Upper lobe of right lung (tissue), 1 donor: ENCODE data around the gene HMGCLL1. TPM values are rescaled to one million over a fixed set of nuclear protein-coding genes. Genes with fewer than 3 reads are reported as not detected.

Experiments used
- ATAC-seq: fragments of 200-7000 bp; cut with Tn5 transposase; one replicate; pipeline ENCODE4 v1.9.1; 2020; ENCODE audit warnings: mild to moderate bottlenecking, moderate library complexity
- DNase-seq: peaks from one replicate; pipeline ENCODE4 v3.0.0-alpha.2; 2020
- H3K27ac ChIP-seq: fragments of 200-600 bp; one replicate; pipeline ENCODE4 v1.8.0; 2022
- H3K27me3 ChIP-seq: fragments of 200-600 bp; one replicate; pipeline ENCODE4 v1.8.0; 2022; ENCODE audit warnings: mild to moderate bottlenecking
- H3K36me3 ChIP-seq: fragments of 200-600 bp; one replicate; pipeline ENCODE4 v1.8.0; 2022
- H3K4me1 ChIP-seq: fragments of 200-600 bp; one replicate; pipeline ENCODE4 v1.8.0; 2022
- H3K4me3 ChIP-seq: fragments of 200-600 bp; one replicate; pipeline ENCODE4 v1.8.0; 2022; ENCODE audit warnings: mild to moderate bottlenecking
- H3K9me3 ChIP-seq: fragments of 200-600 bp; one replicate; pipeline ENCODE4 v1.8.0; 2022
- CTCF ChIP-seq: fragments of 200-600 bp; IDR thresholded peaks from one replicate; pipeline ENCODE4 v1.8.0; 2022; ENCODE audit warnings: antibody characterized with exemption
- intact Hi-C: fragments of 100-400 bp; cut with DNase I; formaldehyde crosslinking; loops from one replicate; pipeline ENCODE4 v1.11.0; 2022
- total RNA-seq: library from RNA; stranded (reverse); fragmentation: NEBNext Ultra II Directional; extraction: Animal tissue kit (Norgen Biotek cat#: 25700); gene quantifications from one replicate; pipeline ENCODE4 v1.2.1, GENCODE V29; 2021
- donor health status: DM: no; HTN: yes; CAD: no; lungs with severe emphysema.

The HMGCLL1 gene
- total RNA-seq, 1 donor from 2014 or later, result 4.2 TPM

- no peak for TF ChIP-seq CTCF
- H3K4me3 ChIP-seq, result no peak overlapping the region
- no peaks in the 10 kb centered on the region for H3K4me1 ChIP-seq
- no peak for DNase-seq
- no peaks in the 10 kb centered on the region for H3K9me3 ChIP-seq
- H3K27ac ChIP-seq, result no peak overlapping the region
- intact Hi-C loops, result no loop called here
- no peaks in the 10 kb centered on the region for H3K36me3 ChIP-seq
- no peak for ATAC-seq
- H3K27me3 ChIP-seq, result no peaks in the 10 kb centered on the region
These were observed 135.5 kb downstream of the HMGCLL1 start for GRCh38 chr6:55443238-55444134.

- H3K4me1 ChIP-seq, result no peaks in the 10 kb centered on the region
- H3K36me3 ChIP-seq, result no peaks in the 10 kb centered on the region
- ATAC-seq (no peak), DNase-seq (no peak)
- no peak overlapping the region for H3K27ac ChIP-seq
- no peak overlapping the region for H3K4me3 ChIP-seq
- TF ChIP-seq CTCF, result no peak
- no peaks in the 10 kb centered on the region for H3K9me3 ChIP-seq
- no peaks in the 10 kb centered on the region for H3K27me3 ChIP-seq
- intact Hi-C loops, result no loop called here
These were observed 140.8 kb downstream of the HMGCLL1 start for GRCh38 chr6:55438203-55438602.

GRCh38 chr6:55437141-55437540 is 141.9 kb downstream of the HMGCLL1 start:
- Histone ChIP-seq H3K4me1 (no peaks in the 10 kb centered on the region), H3K27me3 (no peaks in the 10 kb centered on the region), H3K36me3 (no peaks in the 10 kb centered on the region), H3K4me3 (no peak overlapping the region), H3K27ac (no peak overlapping the region), H3K9me3 (no peaks in the 10 kb centered on the region)
- ATAC-seq, result no peak
- no peak for TF ChIP-seq CTCF
- intact Hi-C loops, result no loop called here
- DNase-seq, result no peak

GRCh38 chr6:55433446-55434130 is 145.4 kb downstream of the HMGCLL1 start:
- no peak overlapping the region for H3K27ac ChIP-seq
- H3K9me3 ChIP-seq, result no peaks in the 10 kb centered on the region
- no peak for TF ChIP-seq CTCF
- no peaks in the 10 kb centered on the region for H3K4me1 ChIP-seq
- H3K36me3 ChIP-seq, result no peaks in the 10 kb centered on the region
- no peak overlapping the region for H3K4me3 ChIP-seq
- no peaks in the 10 kb centered on the region for H3K27me3 ChIP-seq
- DNase-seq, result no peak
- ATAC-seq, result no peak
- intact Hi-C loops, result no loop called here

GRCh38 chr6:55423933-55424332 is 155.1 kb downstream of the HMGCLL1 start:
- H3K9me3 ChIP-seq, result no peaks in the 10 kb centered on the region
- H3K27ac ChIP-seq, result no peak overlapping the region
- H3K4me1 ChIP-seq, result no peaks in the 10 kb centered on the region
- no peak overlapping the region for H3K4me3 ChIP-seq
- intact Hi-C loops, result no loop called here
- no peaks in the 10 kb centered on the region for H3K36me3 ChIP-seq
- ATAC-seq (no peak), DNase-seq (no peak)
- no peaks in the 10 kb centered on the region for H3K27me3 ChIP-seq
- no peak for TF ChIP-seq CTCF
